ENCODE measurements around the gene FGFR3. TPM values are rescaled to one million over a fixed set of nuclear protein-coding genes. Genes with fewer than 3 reads are reported as not detected.

The FGFR3 gene
- total and polyA plus RNA-seq, 2 of the 4 experiments (the other 2 are of a cell fraction) = 0.18 to 0.67 TPM

GRCh38 chr4:1763550-1764080 is 29.5 kb upstream of the FGFR3 start:
- Histone ChIP-seq H3K56ac (ENCODE audit: extremely low read depth, insufficient read depth, low read length) (no peak overlapping the region), H3K9me3 (ENCODE audit: control insufficient read depth, insufficient read depth, low read length) (no peaks in the 10 kb centered on the region), H3K14ac (replicated peaks; ENCODE audit: low read depth, low read length) (no peak overlapping the region), H2AFZ (replicated peaks; ENCODE audit: low read length, poor library complexity) (peak overlapping the region; percentile 84), H3K4me1 (ENCODE audit: control insufficient read depth, insufficient read depth, low read length) (peaks cover 4% of the 10 kb centered on the region; the same call in 1 of the 2 replicates), H4K91ac (ENCODE audit: insufficient read depth, low read depth, low read length) (no peak overlapping the region), H4K8ac (ENCODE audit: low read depth in 2 of 2, low read length in 2 of 2) (0 out of 4 replicates have a peak overlapping the region, but pooled peaks of 1 of the 2 experiments have one; percentile 1), H3K4ac (ENCODE audit: low read depth, low read length) (no peak overlapping the region), H3K36me3 (ENCODE audit: control insufficient read depth, insufficient read depth, low read length) (no peaks in the 10 kb centered on the region), H3K9ac (ENCODE audit: low read depth, low read length) (no peak overlapping the region), H3K4me3 (ENCODE audit: insufficient read depth, low read depth, low read length) (no peak overlapping the region), H3K79me1 (ENCODE audit: low read depth in 1 of 2, low read length in 2 of 2) (no peaks in the 10 kb centered on the region), H3K18ac (ENCODE audit: low read depth, low read length) (no peak overlapping the region; the same call in 1 of the 2 replicates), H2BK5ac (ENCODE audit: low read depth, low read length, poor library complexity, severe bottlenecking) (no peak overlapping the region), H3K23ac (ENCODE audit: low read depth, low read length) (no peak overlapping the region), H3K9me1 (ENCODE audit: insufficient read depth, low read length) (no peaks in the 10 kb centered on the region), H4K5ac (ENCODE audit: low read depth, low read length) (no peak overlapping the region; the same call in 1 of the 2 replicates), H3K27ac (ENCODE audit: insufficient read depth, low read length) (no peak overlapping the region), H3K4me2 (ENCODE audit: low read depth, low read length) (no peak overlapping the region), H4K20me1 (ENCODE audit: insufficient read depth, low read length) (no peaks in the 10 kb centered on the region; the same call in 1 of the 2 replicates), H2BK20ac (ENCODE audit: low read depth, low read length) (no peak overlapping the region), H2AK5ac (ENCODE audit: low read depth, low read length) (no peak overlapping the region), H2BK120ac (ENCODE audit: low read depth, low read length) (no peak overlapping the region), H2AK9ac (replicated peaks; ENCODE audit: low read depth, low read length, poor library complexity) (peak overlapping the region; percentile 60), H2BK15ac (ENCODE audit: low read depth, low read length) (no peak overlapping the region), H3K27me3 (ENCODE audit: control insufficient read depth, insufficient read depth, low read length) (no peaks in the 10 kb centered on the region; the same call in 1 of the 2 replicates)
- peak; percentile 71 for ATAC-seq (ENCODE audit: low read depth)
- BruUV-seq (replicated peaks) = no TSS peak
- 9% methylated on average over 20 of the region's 36 CpGs; no CpG with 5 or more reads in 1 of the 2 experiments for WGBS, 2 experiments (ENCODE audit: extremely low coverage in 2 of 2, insufficient read length in 1 of 2)
- dilution Hi-C loops (cut with HindIII; ENCODE audit: low sequenced_read_pairs, unreplicated experiment) (no loop called here), in situ Hi-C loops (cut with MboI; ENCODE audit: low sequenced_read_pairs) (no loop called here), intact Hi-C loops (cut with micrococcal nuclease) (no loop called here)
- peak; percentile 22 for DNase-seq
- POLR2A ChIA-PET (ENCODE audit: unreplicated experiment) = no interaction called here
- CTCF ChIA-PET = no interaction called here
- no peak for TF ChIP-seq RAD21 (IDR thresholded peaks at IDR 0.05; ENCODE audit: low read length)
- TF ChIP-seq CTCF (conservative IDR thresholded peaks at IDR 0.05; ENCODE audit: low read depth, low read length) = 0 out of 2 replicates have a peak, but pooled peaks have one; percentile 20
